Measurements from ENCODE around the gene IL4R.
"Not testable (repeated sequence)": the region's sequence is repeated elsewhere in the genome, so short reads cannot be mapped to it uniquely, and the experiment has no call there.

IL4R gene

GRCh38 chr16:27405546-27406451 lies 92.0 kb downstream of the IL4R start:
- no peak for DNase-seq
- intact Hi-C loops (cut with DNase I): no loop called here

GRCh38 chr16:27406511-27407128 lies 92.8 kb downstream of the IL4R start:
- intact Hi-C loops (cut with DNase I): no loop called here
- no peak for DNase-seq

- intact Hi-C loops (cut with DNase I): no loop called here
- DNase-seq: no peak
Observed at GRCh38 chr16:27407133-27407532, 93.4 kb downstream of the IL4R start.

- intact Hi-C loops (cut with DNase I): no loop called here
- no peak for DNase-seq
Observed at GRCh38 chr16:27408012-27408601, 94.3 kb downstream of the IL4R start.

- intact Hi-C loops (cut with DNase I): no loop called here
- DNase-seq: no peak
Observed at GRCh38 chr16:27408602-27409031, 94.8 kb downstream of the IL4R start.

GRCh38 chr16:27409958-27410357 lies 96.2 kb downstream of the IL4R start:
- DNase-seq; intact Hi-C loops (cut with DNase I): not testable (repeated sequence)

- DNase-seq: no peak
- intact Hi-C loops (cut with DNase I): no loop called here
Observed at GRCh38 chr16:27410761-27411160, 97.0 kb downstream of the IL4R start.

GRCh38 chr16:27413956-27414355 lies 100.2 kb downstream of the IL4R start:
- intact Hi-C loops (cut with DNase I): no loop called here
- DNase-seq: no peak

Measured in head of caudate nucleus (tissue), 42 donors.